HL-60 (cell line): ENCODE measurements around the gene MOV10L1.

Experiments
- DNase-seq, 2 experiments: peaks; one replicate each; pipeline ENCODE4 v3.0.0-alpha.2; 2010 to 2020; ENCODE audit warnings: low read depth in 1 of 2, low spot score in 1 of 2
- H3K27ac ChIP-seq: fragments of 250-450 bp; sonication (Bioruptor Pico); replicated peaks from 2 replicates; pipeline ENCODE4 v1.5.1; 2020; ENCODE audit warnings: mild to moderate bottlenecking, moderate library complexity
- H3K27me3 ChIP-seq: fragments of 250-450 bp; sonication (Bioruptor Pico); 2 replicates; pipeline ENCODE4 v1.5.1; 2021; ENCODE audit warnings: mild to moderate bottlenecking, moderate library complexity; ENCODE audit not compliant: insufficient read depth, poor library complexity, severe bottlenecking
- H3K4me3 ChIP-seq: replicated peaks from 2 replicates; pipeline ENCODE4 v1.5.1; 2011; ENCODE audit warnings: mild to moderate bottlenecking, control low read depth, low read length; ENCODE audit not compliant: insufficient read depth
- GABPA ChIP-seq: IDR thresholded peaks from 2 replicates; pipeline ENCODE4 v1.6.1; 2012; ENCODE audit warnings: low read depth
- POLR2AphosphoS5 ChIP-seq: IDR thresholded peaks from 2 replicates; pipeline ENCODE4 v1.6.1; 2012; ENCODE audit warnings: low read depth
- SPI1 ChIP-seq: IDR thresholded peaks from 2 replicates; pipeline ENCODE4 v1.6.1; 2012; ENCODE audit warnings: low read depth, mild to moderate bottlenecking, borderline replicate concordance
- TF ChIP-seq, protein P1 (sequence below): IDR thresholded peaks from one replicate; pipeline ENCODE4 v1.5.1; 2011; ENCODE audit warnings: low read length, control low read depth, inconsistent platforms; ENCODE audit not compliant: insufficient read depth
- TF ChIP-seq, protein P2 (sequence below): IDR thresholded peaks from 2 replicates; pipeline ENCODE4 v1.6.1; 2012; ENCODE audit warnings: low read depth; ENCODE audit not compliant: insufficient replicate concordance

The MOV10L1 gene

DNA sequence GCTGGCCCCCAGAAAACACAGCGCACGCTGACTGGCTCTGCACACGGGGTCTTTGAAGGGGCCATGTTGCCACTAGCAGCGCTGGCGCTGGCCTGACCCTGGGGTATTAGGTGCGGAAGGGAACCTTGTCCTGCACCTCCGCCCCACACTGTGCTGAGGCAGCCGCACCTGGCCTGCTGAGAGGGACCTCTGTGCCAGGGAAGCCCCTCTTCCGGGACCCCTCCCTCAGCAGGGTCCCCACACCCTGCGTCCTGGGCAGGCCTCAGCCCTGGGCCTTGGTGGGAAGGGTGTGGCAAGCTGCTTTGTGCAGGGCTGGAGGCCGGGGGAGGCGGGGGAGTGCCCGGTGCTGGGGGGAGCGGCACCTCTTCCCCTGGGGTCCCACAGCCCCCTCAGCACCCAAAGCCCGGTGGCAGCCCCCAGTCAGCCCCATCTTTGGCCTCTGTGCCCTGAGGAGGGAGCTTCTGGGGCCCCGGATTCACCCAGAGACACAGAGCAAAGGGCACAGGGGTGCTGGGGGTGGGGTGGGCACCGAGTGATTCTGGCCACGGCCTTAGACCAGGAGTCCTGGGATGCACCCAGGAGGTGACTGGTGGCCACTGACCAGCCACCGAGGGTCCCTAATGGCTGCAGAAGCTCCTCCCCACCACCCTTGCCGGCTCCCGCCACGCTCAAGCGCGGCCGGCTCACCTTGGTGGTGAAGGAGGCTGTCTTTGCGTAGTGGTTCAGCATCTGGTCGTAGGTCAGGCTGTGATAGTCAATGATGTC, 43.1 kb upstream of the MOV10L1 start:
- Histone ChIP-seq H3K27me3 (peaks cover 12% of the 10 kb centered on the region), H3K4me3 (no peak overlapping the region), H3K27ac (no peak overlapping the region)
- no peak for DNase-seq
- TF ChIP-seq, protein P1, sequence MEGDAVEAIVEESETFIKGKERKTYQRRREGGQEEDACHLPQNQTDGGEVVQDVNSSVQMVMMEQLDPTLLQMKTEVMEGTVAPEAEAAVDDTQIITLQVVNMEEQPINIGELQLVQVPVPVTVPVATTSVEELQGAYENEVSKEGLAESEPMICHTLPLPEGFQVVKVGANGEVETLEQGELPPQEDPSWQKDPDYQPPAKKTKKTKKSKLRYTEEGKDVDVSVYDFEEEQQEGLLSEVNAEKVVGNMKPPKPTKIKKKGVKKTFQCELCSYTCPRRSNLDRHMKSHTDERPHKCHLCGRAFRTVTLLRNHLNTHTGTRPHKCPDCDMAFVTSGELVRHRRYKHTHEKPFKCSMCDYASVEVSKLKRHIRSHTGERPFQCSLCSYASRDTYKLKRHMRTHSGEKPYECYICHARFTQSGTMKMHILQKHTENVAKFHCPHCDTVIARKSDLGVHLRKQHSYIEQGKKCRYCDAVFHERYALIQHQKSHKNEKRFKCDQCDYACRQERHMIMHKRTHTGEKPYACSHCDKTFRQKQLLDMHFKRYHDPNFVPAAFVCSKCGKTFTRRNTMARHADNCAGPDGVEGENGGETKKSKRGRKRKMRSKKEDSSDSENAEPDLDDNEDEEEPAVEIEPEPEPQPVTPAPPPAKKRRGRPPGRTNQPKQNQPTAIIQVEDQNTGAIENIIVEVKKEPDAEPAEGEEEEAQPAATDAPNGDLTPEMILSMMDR, result no peak
- TF ChIP-seq POLR2AphosphoS5 (no peak), GABPA (no peak)
- TF ChIP-seq, protein P2, sequence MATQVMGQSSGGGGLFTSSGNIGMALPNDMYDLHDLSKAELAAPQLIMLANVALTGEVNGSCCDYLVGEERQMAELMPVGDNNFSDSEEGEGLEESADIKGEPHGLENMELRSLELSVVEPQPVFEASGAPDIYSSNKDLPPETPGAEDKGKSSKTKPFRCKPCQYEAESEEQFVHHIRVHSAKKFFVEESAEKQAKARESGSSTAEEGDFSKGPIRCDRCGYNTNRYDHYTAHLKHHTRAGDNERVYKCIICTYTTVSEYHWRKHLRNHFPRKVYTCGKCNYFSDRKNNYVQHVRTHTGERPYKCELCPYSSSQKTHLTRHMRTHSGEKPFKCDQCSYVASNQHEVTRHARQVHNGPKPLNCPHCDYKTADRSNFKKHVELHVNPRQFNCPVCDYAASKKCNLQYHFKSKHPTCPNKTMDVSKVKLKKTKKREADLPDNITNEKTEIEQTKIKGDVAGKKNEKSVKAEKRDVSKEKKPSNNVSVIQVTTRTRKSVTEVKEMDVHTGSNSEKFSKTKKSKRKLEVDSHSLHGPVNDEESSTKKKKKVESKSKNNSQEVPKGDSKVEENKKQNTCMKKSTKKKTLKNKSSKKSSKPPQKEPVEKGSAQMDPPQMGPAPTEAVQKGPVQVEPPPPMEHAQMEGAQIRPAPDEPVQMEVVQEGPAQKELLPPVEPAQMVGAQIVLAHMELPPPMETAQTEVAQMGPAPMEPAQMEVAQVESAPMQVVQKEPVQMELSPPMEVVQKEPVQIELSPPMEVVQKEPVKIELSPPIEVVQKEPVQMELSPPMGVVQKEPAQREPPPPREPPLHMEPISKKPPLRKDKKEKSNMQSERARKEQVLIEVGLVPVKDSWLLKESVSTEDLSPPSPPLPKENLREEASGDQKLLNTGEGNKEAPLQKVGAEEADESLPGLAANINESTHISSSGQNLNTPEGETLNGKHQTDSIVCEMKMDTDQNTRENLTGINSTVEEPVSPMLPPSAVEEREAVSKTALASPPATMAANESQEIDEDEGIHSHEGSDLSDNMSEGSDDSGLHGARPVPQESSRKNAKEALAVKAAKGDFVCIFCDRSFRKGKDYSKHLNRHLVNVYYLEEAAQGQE, result no peak

DNA sequence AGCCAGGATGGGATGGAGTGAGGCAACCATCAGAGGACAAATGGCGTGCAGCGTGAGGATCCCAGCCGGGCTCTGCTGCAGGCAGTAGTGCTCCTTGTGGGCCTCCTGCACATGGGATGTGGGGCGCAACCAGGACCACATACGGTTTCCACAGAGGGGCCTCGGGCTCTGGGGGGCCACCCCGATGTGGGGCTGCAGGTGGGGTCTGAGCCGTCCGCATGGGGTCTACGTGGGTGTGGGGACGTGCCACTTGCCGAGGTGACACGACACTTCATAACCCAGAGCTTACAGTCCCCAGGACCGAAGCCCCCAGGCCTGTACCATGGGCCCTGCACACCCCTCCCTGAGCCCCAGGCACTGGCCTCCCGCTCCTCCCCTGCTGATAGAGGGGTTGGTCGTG, 42.5 kb upstream of the MOV10L1 start:
- DNase-seq, result no peak
- no peak overlapping the region for H3K27ac ChIP-seq
- TF ChIP-seq GABPA (no peak), POLR2AphosphoS5 (no peak), SPI1 (no peak)
- TF ChIP-seq, protein P2, result no peak
- TF ChIP-seq, protein P1, result no peak
- H3K4me3 ChIP-seq, result no peak overlapping the region
- H3K27me3 ChIP-seq, result peaks cover 12% of the 10 kb centered on the region

DNA sequence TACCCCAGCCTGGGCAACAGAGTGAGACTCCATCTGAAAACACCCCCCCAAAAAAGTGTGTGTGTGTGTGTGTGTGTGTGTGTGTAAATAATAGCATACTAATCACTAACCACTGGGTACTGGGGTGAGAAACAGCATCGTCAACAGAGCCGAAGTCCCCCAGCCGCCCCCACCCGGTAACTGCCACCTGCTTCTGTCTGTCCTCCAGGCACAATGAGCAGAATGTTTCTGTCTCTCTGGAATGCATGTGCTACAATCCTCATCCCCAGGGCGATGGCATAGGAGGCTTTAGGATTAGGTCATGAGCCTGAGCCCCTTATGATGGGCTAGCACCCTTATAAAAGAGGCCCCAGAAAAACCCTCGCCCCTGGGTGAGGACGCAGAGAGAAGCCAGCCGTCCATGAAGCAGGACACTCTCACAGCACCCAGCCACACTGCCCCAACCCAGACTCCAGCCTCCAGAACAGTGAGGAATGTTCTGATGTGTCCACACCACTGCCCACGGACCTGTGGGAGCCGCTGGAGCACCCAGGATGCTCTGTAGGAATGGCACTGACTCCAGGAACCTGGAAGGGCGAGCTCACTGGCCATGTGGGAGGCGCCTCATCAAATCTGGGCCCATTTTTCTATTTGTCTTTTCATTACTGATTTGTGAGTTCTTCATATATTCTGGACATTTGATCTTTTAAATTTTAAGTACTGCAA, 41.6 kb upstream of the MOV10L1 start:
- H3K27me3 ChIP-seq, result peaks cover 12% of the 10 kb centered on the region
- H3K4me3 ChIP-seq, result no peak overlapping the region
- no peak for DNase-seq
- TF ChIP-seq, protein P2, result no peak
- TF ChIP-seq, protein P1, result no peak
- TF ChIP-seq POLR2AphosphoS5 (no peak), GABPA (no peak), SPI1 (no peak)
- no peak overlapping the region for H3K27ac ChIP-seq
